C4-2B (cell line): ENCODE measurements around the gene ABHD16B.

ENCODE experiments used
- ZFX ChIP-seq: fragments of 450-650 bp; IDR thresholded peaks from 2 replicates; pipeline ENCODE4 v1.6.1; 2017
- TF ChIP-seq, protein P1 (sequence below): fragments of 450-650 bp; conservative IDR thresholded peaks from 2 replicates; pipeline ENCODE4 v1.5.1; 2017; ENCODE audit warnings: mild to moderate bottlenecking

- TF ChIP-seq, protein P1, sequence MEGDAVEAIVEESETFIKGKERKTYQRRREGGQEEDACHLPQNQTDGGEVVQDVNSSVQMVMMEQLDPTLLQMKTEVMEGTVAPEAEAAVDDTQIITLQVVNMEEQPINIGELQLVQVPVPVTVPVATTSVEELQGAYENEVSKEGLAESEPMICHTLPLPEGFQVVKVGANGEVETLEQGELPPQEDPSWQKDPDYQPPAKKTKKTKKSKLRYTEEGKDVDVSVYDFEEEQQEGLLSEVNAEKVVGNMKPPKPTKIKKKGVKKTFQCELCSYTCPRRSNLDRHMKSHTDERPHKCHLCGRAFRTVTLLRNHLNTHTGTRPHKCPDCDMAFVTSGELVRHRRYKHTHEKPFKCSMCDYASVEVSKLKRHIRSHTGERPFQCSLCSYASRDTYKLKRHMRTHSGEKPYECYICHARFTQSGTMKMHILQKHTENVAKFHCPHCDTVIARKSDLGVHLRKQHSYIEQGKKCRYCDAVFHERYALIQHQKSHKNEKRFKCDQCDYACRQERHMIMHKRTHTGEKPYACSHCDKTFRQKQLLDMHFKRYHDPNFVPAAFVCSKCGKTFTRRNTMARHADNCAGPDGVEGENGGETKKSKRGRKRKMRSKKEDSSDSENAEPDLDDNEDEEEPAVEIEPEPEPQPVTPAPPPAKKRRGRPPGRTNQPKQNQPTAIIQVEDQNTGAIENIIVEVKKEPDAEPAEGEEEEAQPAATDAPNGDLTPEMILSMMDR: no peak
- TF ChIP-seq ZFX: no peak
Observed at GRCh38 chr20:63894358-63895201, 33.3 kb downstream of the ABHD16B start, which contains the start of gene DNAJC5.
